Measurements from ENCODE around the gene ANKS6.

DNA sequence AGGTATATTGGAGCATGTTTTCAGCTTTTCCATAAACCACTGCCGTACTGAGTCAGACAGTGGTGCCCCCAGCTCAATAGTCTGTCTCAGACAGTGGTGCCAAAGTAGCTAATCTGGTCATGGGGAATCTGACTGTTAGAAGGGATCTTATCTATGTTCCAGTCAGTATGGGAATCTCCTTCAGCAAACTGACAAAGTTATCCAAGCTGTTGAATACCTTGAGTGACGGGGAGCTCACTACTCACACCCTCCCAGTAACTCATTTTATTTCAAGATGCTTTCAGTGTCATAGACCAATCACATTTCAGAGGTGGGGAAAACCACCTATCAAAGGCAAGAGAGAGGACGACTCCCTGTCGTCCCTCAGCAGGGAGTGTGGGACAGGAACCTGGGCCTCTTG is 18.7 kb downstream of the ANKS6 start:
- TF ChIP-seq, protein P1, sequence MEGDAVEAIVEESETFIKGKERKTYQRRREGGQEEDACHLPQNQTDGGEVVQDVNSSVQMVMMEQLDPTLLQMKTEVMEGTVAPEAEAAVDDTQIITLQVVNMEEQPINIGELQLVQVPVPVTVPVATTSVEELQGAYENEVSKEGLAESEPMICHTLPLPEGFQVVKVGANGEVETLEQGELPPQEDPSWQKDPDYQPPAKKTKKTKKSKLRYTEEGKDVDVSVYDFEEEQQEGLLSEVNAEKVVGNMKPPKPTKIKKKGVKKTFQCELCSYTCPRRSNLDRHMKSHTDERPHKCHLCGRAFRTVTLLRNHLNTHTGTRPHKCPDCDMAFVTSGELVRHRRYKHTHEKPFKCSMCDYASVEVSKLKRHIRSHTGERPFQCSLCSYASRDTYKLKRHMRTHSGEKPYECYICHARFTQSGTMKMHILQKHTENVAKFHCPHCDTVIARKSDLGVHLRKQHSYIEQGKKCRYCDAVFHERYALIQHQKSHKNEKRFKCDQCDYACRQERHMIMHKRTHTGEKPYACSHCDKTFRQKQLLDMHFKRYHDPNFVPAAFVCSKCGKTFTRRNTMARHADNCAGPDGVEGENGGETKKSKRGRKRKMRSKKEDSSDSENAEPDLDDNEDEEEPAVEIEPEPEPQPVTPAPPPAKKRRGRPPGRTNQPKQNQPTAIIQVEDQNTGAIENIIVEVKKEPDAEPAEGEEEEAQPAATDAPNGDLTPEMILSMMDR (IDR thresholded peaks at IDR 0.05): no peak
- TF ChIP-seq POLR2A (IDR thresholded peaks at IDR 0.05) (no peak), POLR2AphosphoS5 (IDR thresholded peaks at IDR 0.05) (no peak), EP300 (IDR thresholded peaks at IDR 0.05; ENCODE audit: low read depth) (no peak)

Data from transverse colon (tissue), 4 donors.